HG03575 (cell line): ENCODE measurements around the gene ATP5PB.

Experiments
- ATAC-seq: cut with Tn5 transposase; IDR thresholded peaks from one replicate; pipeline ENCODE4 v1.9.1; 2021; ENCODE audit not compliant: unreplicated experiment, insufficient number of reproducible peaks, low FRiP score; ENCODE audit errors: extremely low read depth

The ATP5PB gene, protein sequence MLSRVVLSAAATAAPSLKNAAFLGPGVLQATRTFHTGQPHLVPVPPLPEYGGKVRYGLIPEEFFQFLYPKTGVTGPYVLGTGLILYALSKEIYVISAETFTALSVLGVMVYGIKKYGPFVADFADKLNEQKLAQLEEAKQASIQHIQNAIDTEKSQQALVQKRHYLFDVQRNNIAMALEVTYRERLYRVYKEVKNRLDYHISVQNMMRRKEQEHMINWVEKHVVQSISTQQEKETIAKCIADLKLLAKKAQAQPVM

DNA sequence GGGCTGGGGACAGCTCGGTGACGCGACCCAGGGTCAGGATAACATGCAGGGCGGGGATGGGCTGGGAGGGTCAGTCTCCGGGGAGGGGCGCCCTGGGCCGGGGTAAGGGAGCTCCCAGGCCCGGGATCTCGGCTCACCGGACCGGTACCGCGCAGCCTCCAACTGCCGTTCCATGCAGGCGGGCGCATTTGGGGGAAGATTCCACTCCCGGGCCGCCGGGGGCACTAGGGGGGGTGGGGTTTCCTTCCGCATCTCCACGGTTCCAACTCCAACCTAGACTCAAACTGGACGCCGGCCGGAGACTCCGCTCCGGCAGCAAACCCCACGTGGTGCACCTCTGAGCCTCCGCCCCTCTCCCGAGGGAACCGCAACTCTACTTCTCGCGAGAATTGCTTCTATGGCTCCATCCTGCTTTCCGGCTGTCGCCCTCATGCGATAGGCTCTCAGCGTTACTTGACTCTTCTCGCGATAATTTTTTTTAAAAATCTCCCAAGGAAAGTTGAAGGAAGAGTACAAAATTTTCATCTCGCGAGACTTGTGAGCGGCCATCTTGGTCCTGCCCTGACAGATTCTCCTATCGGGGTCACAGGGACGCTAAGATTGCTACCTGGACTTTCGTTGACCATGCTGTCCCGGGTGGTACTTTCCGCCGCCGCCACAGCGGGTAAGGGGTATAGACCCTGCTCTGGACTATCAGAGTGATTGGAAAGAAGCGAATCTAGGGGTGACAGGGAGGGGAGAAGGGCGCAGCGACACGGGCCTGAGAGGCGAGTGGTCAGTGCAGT is at the start of gene ATP5PB, which contains the start of gene WDR77:
TSS of gene ATP5PB (plus strand) at position 547 of the 785 bp plus-strand sequence. CDS start at position 625, 78 bp downstream.
TSS of gene WDR77 (minus strand) at position 339 of the 785 bp plus-strand sequence. CDS start at position 252, 87 bp downstream.
- peak; percentile 64 for ATAC-seq

DNA sequence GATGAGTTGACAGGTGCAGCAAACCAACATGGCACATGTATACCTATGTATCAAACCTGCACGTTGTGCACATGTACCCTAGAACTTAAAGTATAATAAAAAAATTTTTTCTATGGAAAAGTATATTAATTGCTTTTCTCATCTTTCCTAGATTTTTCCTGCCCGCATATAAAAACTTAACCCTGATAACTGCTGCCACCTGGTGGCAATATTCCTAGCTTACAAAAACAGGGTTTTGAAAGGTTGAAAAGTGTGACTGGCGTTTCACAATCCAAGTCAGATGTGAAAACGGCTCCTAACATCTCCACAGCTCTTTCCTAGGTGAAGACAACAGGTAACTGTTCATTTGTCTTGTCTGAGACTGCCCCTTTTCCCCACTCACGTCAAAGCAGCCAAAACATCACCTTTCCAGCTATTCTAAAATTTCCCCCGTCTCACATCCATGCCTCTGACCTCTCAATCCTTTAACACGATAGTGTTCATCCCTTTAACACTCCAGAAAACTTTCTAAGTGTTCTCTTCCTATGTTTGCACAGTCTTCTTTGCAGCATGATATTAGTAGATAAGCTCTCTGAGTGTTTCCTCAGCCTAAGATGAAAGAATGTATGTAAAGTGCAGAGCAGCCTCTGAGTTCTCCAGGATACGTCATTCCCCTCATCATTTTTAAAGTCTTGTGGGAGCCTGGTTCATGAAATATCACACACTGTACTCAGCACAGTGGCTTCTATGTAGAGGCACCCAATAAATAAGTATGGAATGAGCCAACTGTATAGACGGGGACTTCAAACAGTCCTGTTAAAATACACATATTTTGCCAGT is 49.3 kb upstream of the ATP5PB start:
- ATAC-seq: no peak

DNA sequence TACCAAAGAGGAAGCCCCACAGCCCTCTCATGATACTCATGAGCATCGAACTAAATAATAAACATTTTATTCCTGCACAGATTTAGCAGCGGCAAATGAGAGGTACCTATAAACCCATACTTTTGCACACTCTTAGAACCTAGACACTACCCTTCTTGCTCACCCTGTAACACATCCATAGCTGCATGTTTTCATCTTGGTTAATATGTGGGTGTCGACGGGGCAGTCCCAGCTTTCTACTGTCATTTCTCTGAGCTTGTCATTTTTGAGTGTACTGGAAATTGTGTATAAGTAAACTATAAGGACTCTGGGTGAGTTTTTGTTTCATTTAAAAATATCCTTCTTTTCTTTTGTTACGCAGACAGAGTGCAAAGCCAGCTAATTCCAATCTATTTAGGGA is 47.2 kb upstream of the ATP5PB start:
- no peak for ATAC-seq

DNA sequence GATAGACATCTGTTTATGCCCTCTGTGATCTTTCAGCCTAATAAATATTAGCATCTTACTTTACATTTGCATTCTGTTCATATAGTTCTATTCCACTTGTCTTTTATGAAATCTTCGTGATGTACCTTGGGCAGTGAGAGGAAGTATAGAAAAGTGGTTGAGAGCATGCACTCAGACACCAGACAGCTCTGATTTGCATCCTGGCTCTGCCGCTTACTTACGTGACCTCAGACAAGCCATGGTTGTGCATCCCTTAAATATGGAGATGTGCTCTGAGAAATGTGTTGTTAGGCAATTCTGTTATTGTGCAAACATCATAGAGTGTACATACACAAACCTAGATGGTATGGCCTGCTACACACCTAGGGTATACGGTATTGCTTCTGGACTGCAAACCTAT is 44.7 kb upstream of the ATP5PB start:
- no peak for ATAC-seq

DNA sequence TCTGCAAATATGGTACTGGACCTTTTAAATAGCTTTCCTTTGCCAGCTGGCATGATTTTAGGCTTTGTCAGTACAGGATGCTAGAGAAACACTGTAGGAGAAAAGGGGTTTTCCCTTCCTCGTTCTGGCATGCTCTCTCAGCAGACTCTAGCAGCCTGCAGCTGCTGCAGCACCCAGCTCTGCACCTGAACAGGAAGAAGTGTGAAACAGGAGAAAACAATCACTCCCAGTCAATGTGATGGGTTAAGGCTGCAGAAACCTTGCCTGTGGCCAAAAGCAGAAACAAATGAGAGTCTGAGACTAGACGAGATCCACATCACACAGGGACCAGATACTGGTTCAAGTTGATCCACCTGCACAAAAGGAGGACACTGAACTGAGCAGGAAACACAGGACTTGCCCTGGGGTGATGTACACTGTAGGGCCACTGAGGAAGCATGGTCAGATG is 42.9 kb upstream of the ATP5PB start:
- ATAC-seq: peak; percentile 79

DNA sequence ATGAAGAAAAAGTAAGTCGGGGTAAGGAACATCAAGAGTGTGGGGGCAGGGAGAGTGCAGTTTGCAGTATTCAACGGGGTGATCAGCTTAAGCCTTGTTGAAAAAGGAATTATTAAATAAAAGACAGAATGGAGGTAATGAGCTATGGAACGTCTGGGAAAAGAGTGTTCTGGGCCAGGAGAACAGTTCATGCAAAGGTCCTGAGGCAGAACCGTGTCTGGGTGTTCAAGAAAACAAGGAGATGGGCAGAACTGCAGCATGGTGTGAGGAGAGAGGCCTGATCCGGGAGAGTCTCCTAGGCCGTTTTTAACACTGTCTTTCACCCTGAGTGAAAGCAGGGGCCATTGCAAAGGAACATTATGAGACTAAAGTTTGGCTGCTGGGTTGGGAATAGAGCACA is 42.0 kb upstream of the ATP5PB start:
- no peak for ATAC-seq

DNA sequence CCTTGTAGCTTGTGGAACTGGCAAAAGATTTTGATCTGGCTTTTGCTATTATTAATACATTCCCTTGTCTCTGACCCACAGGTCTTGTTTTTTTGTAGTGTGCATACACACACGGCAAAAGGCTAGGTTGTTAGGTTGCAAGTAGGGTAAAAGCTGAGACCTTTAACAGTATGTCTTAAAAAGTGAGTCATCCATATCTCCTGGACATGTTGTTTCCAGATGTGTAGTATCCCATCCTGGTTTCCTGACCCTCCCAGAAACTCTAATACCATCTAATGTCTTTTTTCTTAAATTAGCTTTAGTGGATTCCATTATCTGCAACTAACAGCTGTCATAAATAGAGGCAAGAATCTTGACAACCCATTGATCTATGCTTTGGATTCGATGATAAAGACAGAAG is 36.4 kb upstream of the ATP5PB start:
- ATAC-seq: no peak

DNA sequence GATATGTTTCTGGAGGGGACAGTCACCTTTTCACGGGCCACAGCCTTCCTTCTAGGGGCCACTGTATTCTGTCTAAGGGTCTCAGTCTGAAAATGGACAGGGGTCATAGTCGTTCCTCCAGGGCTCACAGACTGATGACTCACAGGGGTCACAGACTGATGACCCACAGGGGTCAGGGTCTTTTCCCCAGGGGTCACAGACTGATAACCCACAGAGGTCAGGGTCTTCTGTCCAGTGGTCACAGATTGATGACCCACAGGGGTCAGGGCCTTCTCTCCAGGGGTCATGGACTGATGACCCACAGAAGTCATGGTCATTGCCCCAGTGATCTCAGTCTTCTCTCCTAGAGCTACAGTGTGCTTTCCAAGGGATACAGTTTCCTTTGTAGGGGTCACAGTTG is 34.5 kb upstream of the ATP5PB start:
- ATAC-seq: no peak

DNA sequence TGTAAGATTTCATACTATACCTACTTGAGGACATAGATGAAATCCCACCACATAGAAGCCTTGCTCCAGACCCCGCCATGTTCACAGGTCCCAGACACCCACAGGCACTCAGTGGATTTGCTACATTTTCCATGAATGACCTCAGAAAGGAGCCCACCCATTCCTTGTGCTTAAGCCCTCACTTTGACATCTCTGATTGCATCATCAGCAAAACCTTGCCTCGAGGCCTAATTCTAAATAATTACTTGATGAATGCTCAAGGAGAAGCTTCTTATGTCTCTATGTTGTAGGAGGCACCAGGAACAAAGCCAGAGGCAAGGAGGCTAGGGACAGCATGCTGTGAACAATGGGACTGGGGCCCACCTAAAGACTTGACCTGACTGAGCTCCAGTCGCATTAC is 33.8 kb upstream of the ATP5PB start:
- ATAC-seq: no peak

DNA sequence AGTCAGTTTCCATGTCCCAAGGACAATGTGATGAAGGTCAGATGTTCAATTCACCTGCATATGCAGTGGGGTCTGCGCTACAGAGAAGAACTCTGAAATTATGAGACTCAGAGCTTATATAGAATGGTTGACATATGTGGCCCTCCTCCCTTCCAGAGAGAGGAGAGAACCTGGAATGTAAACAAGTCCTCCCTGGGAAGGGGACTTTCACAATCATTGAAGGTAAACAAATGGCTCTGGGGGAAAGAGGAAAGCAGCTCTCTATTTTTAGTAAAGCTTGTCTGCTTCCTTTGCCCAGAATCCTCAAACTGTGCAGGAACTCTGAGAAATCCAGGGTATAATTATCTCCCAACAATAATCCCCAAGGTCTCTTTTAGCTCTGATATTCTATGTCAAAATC is 31.5 kb upstream of the ATP5PB start:
- no peak for ATAC-seq

DNA sequence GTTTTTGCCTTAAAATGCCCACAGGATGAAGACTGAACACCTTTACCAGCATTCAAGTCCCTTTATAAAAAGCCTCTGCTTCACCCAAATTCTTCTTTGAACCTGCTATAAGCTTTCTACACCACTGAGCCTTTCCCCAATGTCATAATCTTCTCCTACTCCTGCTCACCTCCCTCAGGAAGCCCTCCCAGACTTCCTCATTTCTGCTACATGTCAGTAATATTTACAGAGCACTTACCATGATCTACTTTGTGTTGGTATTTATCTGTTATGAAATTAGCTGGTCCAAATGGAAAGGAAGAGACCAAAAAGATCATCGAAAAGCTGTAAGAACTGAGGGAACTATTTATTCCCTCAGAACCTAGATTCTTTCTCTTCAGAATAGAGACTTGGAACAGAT is 30.2 kb upstream of the ATP5PB start:
- ATAC-seq: no peak

DNA sequence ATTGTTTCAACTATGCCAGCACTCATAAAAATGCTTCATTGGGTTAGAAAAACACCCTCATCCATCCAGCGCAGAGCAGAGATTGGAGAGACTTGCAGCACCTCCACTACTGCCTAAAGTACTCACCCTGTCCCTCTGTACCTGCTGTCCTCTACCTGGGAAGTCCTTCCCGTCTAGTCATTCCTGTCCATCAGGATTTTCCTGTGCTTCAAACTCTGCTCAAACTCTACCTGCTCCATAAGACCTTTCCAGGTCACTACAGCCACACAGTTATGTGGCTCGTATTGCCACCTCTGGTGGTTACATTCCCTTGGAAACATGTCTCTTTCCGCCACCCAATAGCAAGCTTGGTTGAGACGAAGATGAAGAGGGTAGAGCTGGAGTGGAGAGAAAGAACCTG is 28.9 kb upstream of the ATP5PB start:
- no peak for ATAC-seq

DNA sequence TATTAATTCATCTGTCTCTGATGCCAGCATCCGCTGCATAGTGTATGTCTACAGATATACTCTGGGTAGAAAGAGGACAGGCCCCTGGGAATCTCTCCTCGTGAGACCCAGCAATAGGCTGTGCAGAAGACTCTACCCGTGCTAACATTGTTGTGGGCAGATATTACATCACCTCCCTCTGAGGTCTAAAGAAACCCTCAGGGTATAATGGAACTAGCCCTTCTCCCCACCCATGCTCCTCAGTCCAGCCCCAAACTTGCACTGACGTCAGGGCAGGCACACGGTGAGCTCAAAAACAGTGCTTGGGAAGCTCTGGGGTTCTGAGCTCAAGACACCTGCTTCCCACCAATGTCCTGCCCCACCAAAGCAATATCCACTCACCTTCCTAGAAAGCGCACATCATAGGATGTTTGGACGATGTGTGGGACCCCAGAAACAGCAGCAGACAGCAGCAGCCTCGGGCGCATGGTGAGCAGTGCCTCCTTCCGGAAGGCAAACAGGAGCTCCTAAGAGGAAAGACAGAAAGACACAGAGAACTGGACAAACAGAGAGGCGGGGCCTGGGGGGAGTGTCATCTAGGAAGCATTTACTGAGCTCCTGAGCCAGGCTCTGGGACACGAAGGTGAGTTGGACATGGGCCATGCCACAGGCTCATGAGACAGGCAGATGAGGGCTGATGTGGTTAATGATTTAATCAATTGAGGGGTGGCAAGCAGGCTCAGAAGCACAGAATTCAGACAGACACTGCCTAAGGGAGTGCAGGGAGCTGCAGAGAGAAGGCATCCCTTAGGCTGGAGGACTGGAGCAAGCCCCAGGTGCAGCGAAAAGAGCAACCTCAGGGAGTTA is 26.5 kb upstream of the ATP5PB start:
- no peak for ATAC-seq

DNA sequence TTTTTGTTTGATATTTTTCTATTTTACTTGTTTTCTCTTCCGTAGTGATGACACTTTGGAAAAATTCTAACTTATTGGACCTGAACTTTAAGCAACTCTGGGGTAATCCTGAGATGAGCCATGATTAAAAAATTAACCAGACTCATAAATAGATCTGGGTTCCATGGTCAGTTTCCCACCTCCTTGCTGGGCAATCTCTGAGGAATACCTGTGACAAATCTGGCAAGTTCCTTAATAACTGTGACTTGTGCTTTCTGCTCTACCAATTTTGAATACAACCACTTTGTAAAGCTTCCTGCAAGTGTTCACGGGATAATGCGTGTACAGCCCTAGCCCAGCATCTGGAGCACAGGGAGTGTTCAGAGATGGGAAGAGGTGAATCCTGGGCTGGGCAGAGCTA is 25.0 kb upstream of the ATP5PB start:
- no peak for ATAC-seq

DNA sequence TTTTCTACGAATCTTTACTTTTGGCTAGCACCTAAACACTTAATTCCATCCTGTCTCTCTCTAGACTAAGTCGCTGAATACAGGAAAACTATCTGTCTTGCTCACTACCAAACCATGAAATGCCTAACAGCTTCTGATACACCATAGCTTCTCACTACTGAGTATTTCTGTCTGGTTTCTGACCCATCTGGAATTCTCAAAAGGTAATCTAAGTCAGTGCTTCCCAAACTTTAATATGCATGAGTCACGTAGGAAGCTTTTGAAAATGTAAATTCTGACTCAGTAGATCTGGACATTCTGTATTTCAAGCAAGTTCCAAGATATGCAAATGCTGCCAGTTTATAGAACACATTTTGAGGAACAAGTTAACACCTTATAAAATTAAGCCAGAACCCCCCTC is 12.5 kb upstream of the ATP5PB start:
- ATAC-seq: no peak

DNA sequence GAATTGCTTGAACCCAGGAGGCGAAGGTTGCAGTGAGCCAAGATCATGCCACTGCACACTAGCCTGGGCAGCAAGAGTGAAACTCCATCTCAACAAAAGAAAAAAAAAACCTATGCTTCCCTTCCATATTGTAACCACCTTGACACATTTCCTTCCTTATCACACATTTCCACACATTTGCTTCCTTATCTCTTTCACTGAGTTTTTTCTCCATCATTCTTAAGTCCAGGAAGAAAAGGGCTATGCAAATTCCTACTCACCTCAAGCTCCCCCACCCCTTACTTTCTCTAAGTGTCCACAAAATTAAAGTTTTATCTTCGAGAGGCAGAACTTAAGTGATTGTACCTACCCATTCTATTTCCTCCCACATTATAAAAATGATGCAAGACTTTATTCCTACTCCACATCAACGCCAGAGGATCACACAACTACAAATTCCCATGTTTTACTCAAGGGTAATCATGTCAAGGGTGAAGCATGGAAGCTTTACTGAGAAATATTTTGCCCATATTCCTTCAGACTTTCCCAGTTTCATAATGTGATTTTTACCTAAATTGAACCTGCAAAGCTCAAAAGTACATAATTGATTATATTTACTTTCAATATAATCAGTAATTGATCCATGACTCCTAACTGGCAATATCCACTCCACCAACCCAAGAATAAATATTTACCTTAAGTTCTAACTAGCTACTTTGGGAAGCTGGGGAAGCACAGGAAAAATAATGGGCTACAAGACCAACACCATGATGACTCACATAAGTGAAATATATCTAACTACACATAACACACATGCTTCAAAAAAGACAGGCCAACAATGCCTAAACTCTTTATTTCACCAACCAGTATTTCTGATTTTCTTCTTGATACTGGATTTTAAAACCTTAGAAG is 9.6 kb upstream of the ATP5PB start:
- ATAC-seq: no peak

DNA sequence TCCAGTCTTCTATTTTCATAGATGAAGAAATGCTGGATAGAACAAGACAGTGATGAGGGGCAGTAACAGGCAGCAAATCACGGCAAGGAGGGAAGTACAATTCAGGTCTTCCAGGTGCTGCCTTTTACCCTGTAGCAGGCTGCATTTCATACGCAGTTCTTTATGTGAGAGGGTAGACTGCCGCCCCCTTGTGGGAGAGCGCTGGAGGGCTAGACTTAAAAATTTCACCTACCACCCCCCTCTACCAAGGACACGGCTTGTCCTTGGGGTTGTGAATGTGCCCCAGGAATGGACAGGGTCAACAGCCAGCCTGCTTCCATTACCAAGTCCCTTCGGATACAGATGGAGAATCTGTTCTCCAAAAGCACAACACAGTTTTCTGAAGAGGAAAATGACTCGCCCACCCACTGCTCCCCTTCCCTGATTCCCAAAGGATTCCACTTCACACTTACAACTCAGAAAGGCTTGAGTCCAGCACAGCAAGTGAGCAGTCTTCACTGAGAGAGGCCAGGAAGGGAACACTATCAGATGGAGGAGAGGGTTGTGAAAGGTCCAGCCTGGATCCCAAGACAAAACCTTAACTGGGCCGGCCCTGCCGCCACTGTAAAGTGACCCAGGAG is 7.6 kb upstream of the ATP5PB start:
- ATAC-seq: no peak
